GM23338 (cell line): ENCODE data around the gene COL4A2. TPM values are rescaled to one million over a fixed set of nuclear protein-coding genes. Genes with fewer than 3 reads are reported as not detected.

Experiments used
- ATAC-seq: fragments of 200-7000 bp; cut with Tn5 transposase; 3 replicates; pipeline ENCODE4 v1.9.1; 2020
- DNase-seq: peaks from one replicate; pipeline ENCODE4 v3.0.0-alpha.2; 2015; ENCODE audit warnings: low spot score
- H2AFZ ChIP-seq: fragments of 200-600 bp; sonication (generic); 2 replicates; pipeline ENCODE4 v1.8.0; 2016; ENCODE audit warnings: antibody characterized with exemption, mild to moderate bottlenecking, moderate library complexity
- H3F3A ChIP-seq: fragments of 200-600 bp; sonication (generic); replicated peaks from 2 replicates; pipeline ENCODE4 v1.8.0; 2017; ENCODE audit warnings: antibody characterized with exemption, mixed run types, low read depth
- H3K27ac ChIP-seq: fragments of 200-600 bp; sonication (generic); 2 replicates; pipeline ENCODE4 v1.6.1; 2016; ENCODE audit warnings: low read depth
- H3K27me3 ChIP-seq: fragments of 200-600 bp; sonication (generic); 2 replicates; pipeline ENCODE4 v1.8.0; 2016; ENCODE audit warnings: mild to moderate bottlenecking, mixed run types, moderate library complexity; ENCODE audit not compliant: insufficient read depth
- H3K36me3 ChIP-seq: fragments of 200-600 bp; sonication (generic); 2 replicates; pipeline ENCODE4 v1.8.0; 2016; ENCODE audit warnings: mild to moderate bottlenecking; ENCODE audit not compliant: insufficient read depth
- H3K4me1 ChIP-seq: fragments of 200-600 bp; sonication (generic); 2 replicates; pipeline ENCODE4 v1.8.0; 2016; ENCODE audit warnings: mild to moderate bottlenecking, moderate library complexity; ENCODE audit not compliant: insufficient read depth
- H3K4me2 ChIP-seq: fragments of 200-600 bp; sonication (generic); 2 replicates; pipeline ENCODE4 v1.7.1; 2017; ENCODE audit warnings: mixed run types
- H3K4me3 ChIP-seq: fragments of 200-600 bp; sonication (generic); 2 replicates; pipeline ENCODE4 v1.6.1; 2016; ENCODE audit warnings: mixed run types
- H3K79me2 ChIP-seq: fragments of 200-600 bp; sonication (generic); replicated peaks from 2 replicates; pipeline ENCODE4 v1.8.0; 2017; ENCODE audit warnings: mild to moderate bottlenecking; ENCODE audit not compliant: insufficient read depth
- H3K9me2 ChIP-seq: fragments of 200-600 bp; sonication (generic); 2 replicates; pipeline ENCODE4 v1.8.0; 2017; ENCODE audit not compliant: insufficient read depth
- H4K20me1 ChIP-seq: fragments of 200-600 bp; sonication (generic); replicated peaks from 2 replicates; pipeline ENCODE4 v1.8.0; 2017; ENCODE audit warnings: mild to moderate bottlenecking; ENCODE audit not compliant: insufficient read depth
- H3K27ac Mint-ChIP-seq: 2 replicates; pipeline ENCODE4 v1.8.0; 2020; ENCODE audit warnings: inconsistent platforms, mild to moderate bottlenecking, moderate library complexity, mixed read lengths
- H3K27me3 Mint-ChIP-seq: 3 replicates; pipeline ENCODE4 v1.8.0; 2022; ENCODE audit warnings: low read depth, mild to moderate bottlenecking, moderate library complexity, mixed read lengths, inconsistent platforms; ENCODE audit not compliant: insufficient read depth, poor library complexity
- H3K36me3 Mint-ChIP-seq: 3 replicates; pipeline ENCODE4 v1.8.0; 2021; ENCODE audit warnings: low read depth, mild to moderate bottlenecking, inconsistent platforms, moderate library complexity, mixed read lengths
- H3K4me1 Mint-ChIP-seq: 3 replicates; pipeline ENCODE4 v1.8.0; 2020; ENCODE audit warnings: mild to moderate bottlenecking, inconsistent platforms, mixed read lengths
- H3K4me3 Mint-ChIP-seq: 3 replicates; pipeline ENCODE4 v1.8.0; 2021; ENCODE audit warnings: moderate library complexity, mild to moderate bottlenecking, inconsistent platforms, mixed read lengths
- H3K9me3 Mint-ChIP-seq: 3 replicates; pipeline ENCODE4 v1.8.0; 2020; ENCODE audit warnings: moderate library complexity, mild to moderate bottlenecking, inconsistent platforms, mixed read lengths
- EZH2phosphoT487 ChIP-seq: fragments of 200-600 bp; sonication (generic); IDR thresholded peaks from one replicate; pipeline ENCODE4 v1.8.1; 2018; ENCODE audit warnings: antibody characterized with exemption; ENCODE audit not compliant: unreplicated experiment
- POLR2AphosphoS5 ChIP-seq: IDR thresholded peaks from 2 replicates; pipeline ENCODE4 v1.6.1; 2016; ENCODE audit warnings: antibody characterized with exemption, low read depth
- STAT1 ChIP-seq: IDR thresholded peaks from one replicate; pipeline ENCODE4 v1.6.1; 2016; ENCODE audit warnings: antibody characterized with exemption; ENCODE audit not compliant: unreplicated experiment
- polyA plus RNA-seq: library from polyadenylated mRNA; unstranded; fragments of >200 nt; fragmentation: Nextera tagmentation; extraction: Ambion mirVana; gene quantifications from 2 replicates; pipeline ENCODE4 v1.2.1, GENCODE V29; 2016
- total RNA-seq: library from RNA; depleted of rRNA; stranded (reverse); fragments of >200 nt; shearing (Covaris generic); gene quantifications from 2 replicates; pipeline ENCODE4 v1.2.3, GENCODE V29; 2014
- TF ChIP-seq, protein P1 (sequence below), 2 experiments: fragments of 200-600 bp in 1 of 2; sonication (generic) in 1 of 2; conservative IDR thresholded peaks; 2 replicates each; pipeline versions ENCODE4 v1.5.1 to v1.6.1; 2016 to 2017; ENCODE audit warnings: antibody characterized with exemption in 2 of 2, low read depth in 2 of 2, mild to moderate bottlenecking in 2 of 2, moderate library complexity in 1 of 2
- TF ChIP-seq, protein P2 (sequence below): IDR thresholded peaks from one replicate; pipeline ENCODE4 v1.6.1; 2018; ENCODE audit warnings: antibody characterized with exemption; ENCODE audit not compliant: unreplicated experiment
- TF ChIP-seq, protein P3 (sequence below): IDR thresholded peaks from 2 replicates; pipeline ENCODE4 v1.6.1; 2016; ENCODE audit warnings: antibody characterized with exemption

Gene COL4A2
- total and polyA plus RNA-seq, 2 experiments from 2014 or later, result 37.4 to 131 TPM

GRCh38 chr13:110289661-110290060, 17.4 kb upstream of the COL4A2 start:
- H3K36me3 ChIP-seq, result no peaks in the 10 kb centered on the region
- H3K9me2 ChIP-seq, result no peaks in the 10 kb centered on the region; the same call in 1 of the 2 replicates
- no peak for ATAC-seq
- peaks cover 6% of the 10 kb centered on the region; the same call in 2 of the 3 replicates for H3K36me3 Mint-ChIP-seq
- H3K27ac Mint-ChIP-seq, result no peak overlapping the region
- H3F3A ChIP-seq, result no peaks in the 10 kb centered on the region
- H4K20me1 ChIP-seq, result no peaks in the 10 kb centered on the region; the same call in 1 of the 2 replicates
- H3K79me2 ChIP-seq, result peaks cover 7% of the 10 kb centered on the region
- H3K4me1 Mint-ChIP-seq, result peaks cover 5% of the 10 kb centered on the region; the same call in 1 of the 3 replicates
- no peak overlapping the region for H3K4me3 ChIP-seq
- H3K27me3 ChIP-seq, result no peaks in the 10 kb centered on the region
- no peak overlapping the region for H3K4me2 ChIP-seq
- TF ChIP-seq POLR2AphosphoS5 (no peak), EZH2phosphoT487 (no peak), STAT1 (no peak)
- TF ChIP-seq, protein P1, sequence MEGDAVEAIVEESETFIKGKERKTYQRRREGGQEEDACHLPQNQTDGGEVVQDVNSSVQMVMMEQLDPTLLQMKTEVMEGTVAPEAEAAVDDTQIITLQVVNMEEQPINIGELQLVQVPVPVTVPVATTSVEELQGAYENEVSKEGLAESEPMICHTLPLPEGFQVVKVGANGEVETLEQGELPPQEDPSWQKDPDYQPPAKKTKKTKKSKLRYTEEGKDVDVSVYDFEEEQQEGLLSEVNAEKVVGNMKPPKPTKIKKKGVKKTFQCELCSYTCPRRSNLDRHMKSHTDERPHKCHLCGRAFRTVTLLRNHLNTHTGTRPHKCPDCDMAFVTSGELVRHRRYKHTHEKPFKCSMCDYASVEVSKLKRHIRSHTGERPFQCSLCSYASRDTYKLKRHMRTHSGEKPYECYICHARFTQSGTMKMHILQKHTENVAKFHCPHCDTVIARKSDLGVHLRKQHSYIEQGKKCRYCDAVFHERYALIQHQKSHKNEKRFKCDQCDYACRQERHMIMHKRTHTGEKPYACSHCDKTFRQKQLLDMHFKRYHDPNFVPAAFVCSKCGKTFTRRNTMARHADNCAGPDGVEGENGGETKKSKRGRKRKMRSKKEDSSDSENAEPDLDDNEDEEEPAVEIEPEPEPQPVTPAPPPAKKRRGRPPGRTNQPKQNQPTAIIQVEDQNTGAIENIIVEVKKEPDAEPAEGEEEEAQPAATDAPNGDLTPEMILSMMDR (conservative IDR thresholded peaks at IDR 0.05; ENCODE audit: low read depth in 2 of 2), result peak in 1 of 2 experiments; percentile 23; a peak in 1 of 4 replicates
- H3K4me3 Mint-ChIP-seq, result no peak overlapping the region
- no peaks in the 10 kb centered on the region for H3K4me1 ChIP-seq
- DNase-seq, result no peak
- H3K27me3 Mint-ChIP-seq, result peaks cover 8% of the 10 kb centered on the region
- no peak overlapping the region for H3K27ac ChIP-seq
- no peaks in the 10 kb centered on the region; the same call in 2 of the 3 replicates for H3K9me3 Mint-ChIP-seq
- H2AFZ ChIP-seq, result no peak overlapping the region

- H3K9me3 Mint-ChIP-seq, result no peaks in the 10 kb centered on the region; the same call in 2 of the 3 replicates
- H3K4me1 Mint-ChIP-seq, result peaks cover 3% of the 10 kb centered on the region; the same call in 1 of the 3 replicates
- Histone ChIP-seq H3K4me3 (no peak overlapping the region), H3K27me3 (no peaks in the 10 kb centered on the region), H3K4me2 (no peak overlapping the region), H2AFZ (no peak overlapping the region), H3K36me3 (no peaks in the 10 kb centered on the region), H3F3A (no peaks in the 10 kb centered on the region), H4K20me1 (no peaks in the 10 kb centered on the region; the same call in 1 of the 2 replicates), H3K27ac (no peak overlapping the region), H3K9me2 (no peaks in the 10 kb centered on the region; the same call in 1 of the 2 replicates), H3K79me2 (peaks cover 11% of the 10 kb centered on the region), H3K4me1 (no peaks in the 10 kb centered on the region)
- H3K27me3 Mint-ChIP-seq, result peaks cover 8% of the 10 kb centered on the region
- no peak overlapping the region for H3K4me3 Mint-ChIP-seq
- ATAC-seq, result no peak
- H3K36me3 Mint-ChIP-seq, result peaks cover 6% of the 10 kb centered on the region; the same call in 2 of the 3 replicates
- no peak for DNase-seq
- no peak overlapping the region; the same call in 1 of the 2 replicates for H3K27ac Mint-ChIP-seq
- TF ChIP-seq, protein P2, sequence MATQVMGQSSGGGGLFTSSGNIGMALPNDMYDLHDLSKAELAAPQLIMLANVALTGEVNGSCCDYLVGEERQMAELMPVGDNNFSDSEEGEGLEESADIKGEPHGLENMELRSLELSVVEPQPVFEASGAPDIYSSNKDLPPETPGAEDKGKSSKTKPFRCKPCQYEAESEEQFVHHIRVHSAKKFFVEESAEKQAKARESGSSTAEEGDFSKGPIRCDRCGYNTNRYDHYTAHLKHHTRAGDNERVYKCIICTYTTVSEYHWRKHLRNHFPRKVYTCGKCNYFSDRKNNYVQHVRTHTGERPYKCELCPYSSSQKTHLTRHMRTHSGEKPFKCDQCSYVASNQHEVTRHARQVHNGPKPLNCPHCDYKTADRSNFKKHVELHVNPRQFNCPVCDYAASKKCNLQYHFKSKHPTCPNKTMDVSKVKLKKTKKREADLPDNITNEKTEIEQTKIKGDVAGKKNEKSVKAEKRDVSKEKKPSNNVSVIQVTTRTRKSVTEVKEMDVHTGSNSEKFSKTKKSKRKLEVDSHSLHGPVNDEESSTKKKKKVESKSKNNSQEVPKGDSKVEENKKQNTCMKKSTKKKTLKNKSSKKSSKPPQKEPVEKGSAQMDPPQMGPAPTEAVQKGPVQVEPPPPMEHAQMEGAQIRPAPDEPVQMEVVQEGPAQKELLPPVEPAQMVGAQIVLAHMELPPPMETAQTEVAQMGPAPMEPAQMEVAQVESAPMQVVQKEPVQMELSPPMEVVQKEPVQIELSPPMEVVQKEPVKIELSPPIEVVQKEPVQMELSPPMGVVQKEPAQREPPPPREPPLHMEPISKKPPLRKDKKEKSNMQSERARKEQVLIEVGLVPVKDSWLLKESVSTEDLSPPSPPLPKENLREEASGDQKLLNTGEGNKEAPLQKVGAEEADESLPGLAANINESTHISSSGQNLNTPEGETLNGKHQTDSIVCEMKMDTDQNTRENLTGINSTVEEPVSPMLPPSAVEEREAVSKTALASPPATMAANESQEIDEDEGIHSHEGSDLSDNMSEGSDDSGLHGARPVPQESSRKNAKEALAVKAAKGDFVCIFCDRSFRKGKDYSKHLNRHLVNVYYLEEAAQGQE, result no peak
- no peak for TF ChIP-seq EZH2phosphoT487
- no peak for TF ChIP-seq POLR2AphosphoS5
- TF ChIP-seq, protein P3, sequence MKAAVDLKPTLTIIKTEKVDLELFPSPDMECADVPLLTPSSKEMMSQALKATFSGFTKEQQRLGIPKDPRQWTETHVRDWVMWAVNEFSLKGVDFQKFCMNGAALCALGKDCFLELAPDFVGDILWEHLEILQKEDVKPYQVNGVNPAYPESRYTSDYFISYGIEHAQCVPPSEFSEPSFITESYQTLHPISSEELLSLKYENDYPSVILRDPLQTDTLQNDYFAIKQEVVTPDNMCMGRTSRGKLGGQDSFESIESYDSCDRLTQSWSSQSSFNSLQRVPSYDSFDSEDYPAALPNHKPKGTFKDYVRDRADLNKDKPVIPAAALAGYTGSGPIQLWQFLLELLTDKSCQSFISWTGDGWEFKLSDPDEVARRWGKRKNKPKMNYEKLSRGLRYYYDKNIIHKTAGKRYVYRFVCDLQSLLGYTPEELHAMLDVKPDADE, result no peak
- TF ChIP-seq, protein P1 (conservative IDR thresholded peaks at IDR 0.05; ENCODE audit: low read depth in 2 of 2), result no peak
These were observed 16.9 kb upstream of the COL4A2 start for GRCh38 chr13:110290153-110290552.
